ENCODE measurements around the gene SMC5. TPM values are rescaled to one million over a fixed set of nuclear protein-coding genes. Genes with fewer than 3 reads are reported as not detected.
"Not testable (repeated sequence)": the region's sequence is repeated elsewhere in the genome, so short reads cannot be mapped to it uniquely, and the experiment has no call there.

The SMC5 gene
- total RNA-seq, result 10 to 100 TPM; 38.1 to 40.9 TPM

- CTCF ChIA-PET, result no interaction called here
- POLR2A ChIA-PET, result interaction anchor here (1.5 kb wide), 2 partner anchors 155 to 160 kb away, joined by 4 to 7 read pairs; partner anchors contain the start of gene KLF9
Observed at GRCh38 chr9:70258692-70259511, at the start of gene SMC5. TSS of gene SMC5 (plus strand) at chr9:70258978. CDS start at chr9:70259079, 101 bp downstream.

GRCh38 chr9:70217029-70217428 is 41.7 kb upstream of the SMC5 start:
- CTCF ChIA-PET, result no interaction called here
- POLR2A ChIA-PET, result no interaction called here

DNA sequence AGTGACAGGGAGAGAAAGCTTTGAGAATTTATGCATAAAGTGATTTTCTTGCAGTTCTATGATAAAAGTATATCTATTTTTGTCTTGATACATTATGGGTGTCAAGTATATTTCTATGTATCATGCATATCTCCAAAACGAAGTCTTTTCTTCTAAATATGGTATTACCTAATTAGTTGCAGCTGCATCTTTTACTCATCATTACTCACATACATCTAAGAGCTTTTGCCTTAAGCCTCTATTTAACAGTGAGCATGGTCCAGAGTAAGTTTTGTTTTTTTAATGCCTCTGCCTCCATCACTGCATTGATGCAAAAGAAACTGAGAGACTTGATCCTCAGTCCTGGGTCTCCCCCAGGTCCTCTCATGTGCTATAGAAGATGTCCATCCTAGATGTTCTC is 40.0 kb upstream of the SMC5 start:
- CTCF ChIA-PET, result no interaction called here

GRCh38 chr9:70220216-70220615 is 38.6 kb upstream of the SMC5 start:
- POLR2A ChIA-PET, result no interaction called here
- CTCF ChIA-PET, result no interaction called here

More for the DNA sequence above, 40.0 kb upstream of the SMC5 start:
- POLR2A ChIA-PET, result no interaction called here

DNA sequence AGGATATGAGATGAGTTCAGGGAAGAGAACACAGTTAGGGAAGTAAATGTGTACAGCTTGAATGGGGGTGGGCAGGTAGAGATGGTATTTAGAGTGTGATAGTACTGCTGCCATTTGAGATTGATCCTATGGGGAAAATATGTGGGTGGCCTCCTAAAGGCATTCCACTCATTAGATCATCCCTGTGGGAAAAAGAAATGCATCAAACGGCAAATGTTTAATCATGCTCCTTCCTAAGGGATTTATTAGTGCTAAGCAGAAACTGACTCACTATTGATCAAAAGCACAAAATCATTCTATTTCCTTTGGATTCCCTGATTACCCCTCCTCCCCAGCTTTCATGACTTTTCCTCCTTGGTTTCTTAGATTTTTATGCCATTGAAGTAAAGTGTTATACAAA is 36.4 kb upstream of the SMC5 start:
- ChIA-PET POLR2A (no interaction called here), CTCF (interaction anchor here (0.6 kb wide), 1 partner anchor 380 kb away, joined by 3 read pairs; no protein-coding TSS in a partner anchor)

GRCh38 chr9:70228118-70228517 is 30.7 kb upstream of the SMC5 start:
- POLR2A ChIA-PET, result no interaction called here
- CTCF ChIA-PET, result no interaction called here

GRCh38 chr9:70228611-70229010 is 30.2 kb upstream of the SMC5 start:
- CTCF ChIA-PET, result no interaction called here
- POLR2A ChIA-PET, result no interaction called here

GRCh38 chr9:70229026-70229425 is 29.8 kb upstream of the SMC5 start:
- ChIA-PET POLR2A (no interaction called here), CTCF (no interaction called here)

DNA sequence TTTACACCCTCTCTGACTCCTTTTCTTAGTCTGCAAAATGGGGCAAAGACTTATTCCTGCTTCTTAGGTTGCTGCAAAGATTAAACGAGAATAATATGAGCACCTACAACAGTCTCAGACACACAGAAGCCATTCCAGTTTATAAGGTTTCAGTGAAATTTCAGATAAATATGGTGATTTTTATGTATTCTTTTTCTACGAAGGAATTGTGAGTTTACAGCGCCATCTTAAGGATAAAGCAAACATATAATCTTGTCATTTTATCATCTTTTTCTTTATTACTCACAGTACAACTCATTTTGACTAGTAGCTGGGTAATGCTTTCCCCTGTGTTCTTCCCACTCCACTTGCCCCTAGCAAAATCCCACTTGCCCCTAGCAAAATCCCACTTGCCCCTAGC is 29.2 kb upstream of the SMC5 start:
- ChIA-PET CTCF (no interaction called here), POLR2A (no interaction called here)

- CTCF ChIA-PET, result no interaction called here
- POLR2A ChIA-PET, result no interaction called here
Observed at GRCh38 chr9:70232476-70232875, 26.3 kb upstream of the SMC5 start.

DNA sequence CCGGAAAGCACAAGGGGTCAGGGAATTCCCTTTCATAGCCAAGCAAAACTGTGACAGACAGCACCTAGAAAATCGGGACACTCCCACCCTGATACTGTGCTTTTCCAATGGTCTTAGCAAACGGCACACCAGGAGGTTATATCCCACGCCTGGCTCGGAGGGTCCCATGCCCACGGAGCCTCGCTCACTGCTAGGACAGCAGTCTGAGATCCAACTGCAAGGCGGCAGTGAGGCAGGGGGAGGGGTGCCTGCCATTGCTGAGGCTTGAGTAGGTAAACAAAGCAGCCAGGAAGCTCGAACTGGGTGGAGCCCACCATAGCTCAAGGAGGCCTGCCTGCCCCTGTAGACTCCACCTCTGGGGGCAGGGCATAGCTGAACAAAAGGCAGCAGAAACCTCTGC is 24.6 kb upstream of the SMC5 start:
- CTCF ChIA-PET, POLR2A ChIA-PET: not testable (repeated sequence)

- CTCF ChIA-PET, POLR2A ChIA-PET: not testable (repeated sequence)
Observed at GRCh38 chr9:70245952-70246351, 12.8 kb upstream of the SMC5 start.

- ChIA-PET CTCF (no interaction called here), POLR2A (no interaction called here)
Observed at GRCh38 chr9:70250221-70250620, 8.6 kb upstream of the SMC5 start.

DNA sequence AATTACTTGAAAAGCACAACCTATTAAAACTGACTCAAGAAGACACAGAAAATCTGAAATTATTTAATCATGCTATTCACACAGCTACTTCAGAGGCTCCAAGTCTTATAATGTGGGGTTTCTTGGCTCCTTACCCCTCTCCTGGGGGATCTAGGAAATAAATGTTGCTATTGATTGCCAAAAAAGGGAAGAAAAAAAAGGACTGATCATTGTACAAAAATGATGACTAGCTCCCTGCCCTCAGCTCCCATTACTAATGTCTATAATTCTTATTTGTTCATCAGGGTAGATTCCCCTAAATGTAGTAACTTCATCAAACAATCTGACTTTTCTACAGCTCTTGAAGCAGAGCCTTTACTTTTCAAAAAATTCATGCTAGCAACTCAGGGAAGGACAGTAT is 3.3 kb upstream of the SMC5 start:
- CTCF ChIA-PET, result no interaction called here
- POLR2A ChIA-PET, result no interaction called here

DNA sequence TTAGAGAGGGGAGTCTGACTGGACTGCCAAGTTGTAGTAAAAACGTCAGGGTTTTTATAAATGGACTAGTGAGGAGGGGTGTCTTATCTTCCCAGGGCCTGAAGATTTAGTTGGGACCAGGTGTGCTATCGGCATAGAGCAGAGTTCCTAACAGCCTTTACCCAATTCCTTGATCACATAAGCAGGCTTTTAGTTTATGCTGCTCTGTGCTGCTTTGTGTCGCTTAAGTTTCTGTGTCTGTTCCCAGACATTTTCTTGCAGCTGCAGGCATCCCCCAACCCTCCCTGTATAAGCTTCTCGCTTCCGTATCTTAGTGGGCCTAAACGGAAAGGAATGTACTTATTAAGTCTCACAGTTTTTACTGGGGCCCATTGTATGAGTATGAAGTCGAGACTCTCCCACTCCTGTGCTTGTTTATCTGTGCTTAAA is 2.6 kb upstream of the SMC5 start:
- CTCF ChIA-PET, result no interaction called here
- POLR2A ChIA-PET, result no interaction called here

DNA sequence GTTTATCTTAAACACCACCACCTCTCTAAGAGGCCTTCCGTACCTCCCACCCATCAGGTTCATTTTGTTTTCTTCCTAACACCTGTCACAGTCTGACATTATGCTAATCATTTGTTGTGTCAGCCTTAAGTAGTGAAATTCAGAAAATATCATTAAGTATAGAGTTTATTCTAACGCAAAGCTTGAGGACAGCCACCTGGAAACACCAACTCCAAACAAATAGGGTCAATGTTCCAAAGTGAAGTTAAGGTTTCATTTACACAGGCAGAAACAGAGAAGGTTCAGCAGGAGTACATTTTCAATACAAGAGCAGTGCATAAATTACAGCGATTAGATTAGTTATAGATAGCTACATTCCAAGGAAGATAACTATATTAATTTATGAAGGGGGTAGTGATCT is 1.3 kb upstream of the SMC5 start:
- ChIA-PET POLR2A (interaction anchor here (0.8 to 1.5 kb wide), 3 partner anchors 155 to 162 kb away, joined by 4 to 7 read pairs (median 4); partner anchors contain the start of gene KLF9), CTCF (no interaction called here)

- ChIA-PET POLR2A (interaction anchor here (0.8 to 1.5 kb wide), 3 partner anchors 154 to 161 kb away, joined by 4 to 7 read pairs (median 4); partner anchors contain the start of gene KLF9), CTCF (no interaction called here)
Observed at GRCh38 chr9:70257991-70258691, 637 bp upstream of the SMC5 start.

- ChIA-PET CTCF (no interaction called here), POLR2A (no interaction called here)
Observed at GRCh38 chr9:70259512-70259802, 679 bp downstream of the SMC5 start.

DNA sequence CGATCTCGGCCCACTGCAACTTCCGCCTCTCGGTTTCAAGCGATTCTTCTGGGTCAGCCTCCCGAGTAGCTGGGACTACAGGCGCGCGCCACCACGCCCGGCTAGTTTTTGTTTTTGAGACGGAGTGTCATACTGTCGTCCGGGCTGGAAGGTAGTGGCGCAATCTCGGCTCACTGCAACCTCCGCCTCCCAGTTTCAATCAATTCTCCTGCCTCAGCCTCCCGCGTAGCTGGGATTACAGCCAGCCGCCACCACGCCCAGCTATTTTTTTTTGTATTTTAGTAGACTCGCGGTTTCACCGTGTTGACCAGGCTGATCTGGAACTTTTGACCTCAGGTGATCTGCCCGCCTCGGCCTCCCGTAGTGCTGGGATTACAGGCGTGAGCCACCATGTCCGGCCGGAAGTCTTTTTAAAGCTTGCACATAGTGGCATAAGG is 1.2 kb downstream of the SMC5 start:
- CTCF ChIA-PET, result no interaction called here
- POLR2A ChIA-PET, result interaction anchor here (0.6 kb wide), 1 partner anchor 12 kb away, joined by 3 read pairs; no protein-coding TSS in a partner anchor

DNA sequence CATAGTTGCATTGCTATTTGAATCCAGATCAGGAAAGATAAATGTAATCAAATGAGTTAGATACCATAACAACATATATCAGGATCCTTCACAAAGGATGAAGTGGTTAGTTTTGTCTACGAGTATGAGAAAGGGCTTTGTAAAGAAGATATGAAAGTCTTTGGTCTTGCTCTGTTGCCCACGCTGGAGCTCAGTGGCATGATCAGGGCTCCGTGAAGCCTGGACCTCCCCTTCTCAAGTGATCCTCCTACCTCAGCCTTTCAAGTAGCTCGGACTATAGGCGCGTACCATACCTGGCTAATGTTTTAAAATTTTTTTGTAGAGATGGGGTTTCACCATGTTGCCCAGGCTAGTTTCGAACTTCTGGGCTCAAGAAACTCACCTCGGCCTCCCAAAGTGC is 1.8 kb downstream of the SMC5 start:
- ChIA-PET CTCF (no interaction called here), POLR2A (no interaction called here)

- ChIA-PET POLR2A (no interaction called here), CTCF (no interaction called here)
Observed at GRCh38 chr9:70261131-70261870, 2.5 kb downstream of the SMC5 start.

Measured in activated CD8-positive, alpha-beta memory T cell treated with anti-CD3 and anti-CD28 coated beads for 36 hours (primary cell).